Left ventricle myocardium superior (tissue), 1 donor: Measurements from ENCODE around the gene TM9SF4. TPM values are rescaled to one million over a fixed set of nuclear protein-coding genes. Genes with fewer than 3 reads are reported as not detected.
"Not testable (repeated sequence)": the region's sequence is repeated elsewhere in the genome, so short reads cannot be mapped to it uniquely, and the experiment has no call there.

ENCODE experiments used
- ATAC-seq: fragments of 200-7000 bp; cut with Tn5 transposase; one replicate; pipeline ENCODE4 v1.9.1; 2020; ENCODE audit warnings: mild to moderate bottlenecking, moderate library complexity
- DNase-seq: peaks from one replicate; pipeline ENCODE4 v3.0.0-alpha.2; 2020
- intact Hi-C: fragments of 100-400 bp; cut with micrococcal nuclease; formaldehyde crosslinking; loops from one replicate; pipeline ENCODE4 v1.11.0; 2022
- total RNA-seq: library from RNA; stranded (reverse); fragmentation: NEBNext Ultra II Directional; extraction: Animal tissue kit (Norgen Biotek cat#: 25700); gene quantifications from one replicate; pipeline ENCODE4 v1.2.1, GENCODE V29; 2021
- donor health status: DM: no; HTN: yes; CAD: no; lungs with severe emphysema.

Gene TM9SF4
- total RNA-seq, 1 donor from 2014 or later: 25.6 TPM

GRCh38 chr20:32150291-32150848 lies 40.9 kb downstream of the TM9SF4 start:
- DNase-seq: no peak
- intact Hi-C loops: no loop called here
- no peak for ATAC-seq

- ATAC-seq (no peak), DNase-seq (no peak)
- intact Hi-C loops: no loop called here
These were observed 43.1 kb downstream of the TM9SF4 start for GRCh38 chr20:32152421-32153155.

DNA sequence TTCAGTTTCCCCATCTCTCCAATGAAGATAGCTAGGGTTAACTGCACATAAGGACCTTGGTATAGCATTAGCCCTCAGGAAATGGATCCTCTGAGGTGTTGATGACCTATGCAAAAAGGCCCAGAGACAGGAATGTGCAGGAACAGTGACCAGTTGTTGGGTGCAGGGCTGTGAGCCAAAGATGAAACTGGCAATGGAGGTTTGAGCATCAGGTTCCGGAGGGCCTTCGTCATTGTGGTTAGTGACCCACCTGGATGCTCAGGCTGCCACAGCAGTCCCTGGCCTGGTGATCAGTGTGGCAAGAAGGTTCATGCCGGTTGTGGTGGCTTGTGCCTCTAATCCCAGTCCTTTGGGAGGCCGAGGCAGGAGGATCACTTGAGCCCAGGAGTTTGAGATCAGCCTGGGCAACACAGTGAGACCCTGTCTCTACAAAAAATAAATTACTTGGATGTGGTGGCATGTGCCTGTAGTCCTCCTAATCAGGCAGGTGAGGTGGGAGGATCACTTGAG lies 43.7 kb downstream of the TM9SF4 start:
- ATAC-seq: no peak

DNA sequence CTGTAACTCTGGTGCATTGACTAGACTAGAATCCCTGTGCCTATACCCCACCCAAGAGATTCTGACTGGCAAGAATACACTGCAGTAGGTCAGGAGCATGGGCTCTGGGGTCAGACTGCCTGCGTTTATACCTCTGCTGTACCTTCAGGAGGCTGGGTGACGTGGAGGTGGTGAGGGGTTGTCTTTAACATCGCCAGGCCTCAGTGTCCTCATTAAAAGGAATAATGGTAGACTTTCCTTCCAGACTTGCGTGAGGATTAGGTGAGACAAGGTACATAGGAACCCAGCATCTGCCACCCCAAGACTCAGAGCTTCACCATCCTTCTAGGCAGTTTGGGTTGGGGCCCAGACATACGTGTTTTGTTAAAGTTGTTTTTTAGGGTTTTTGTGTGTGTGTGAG lies 44.3 kb downstream of the TM9SF4 start:
- DNase-seq (no peak), ATAC-seq (no peak)
- intact Hi-C loops: no loop called here

More for the DNA sequence above, 43.7 kb downstream of the TM9SF4 start:
- intact Hi-C loops: no loop called here
- DNase-seq: no peak

- peak; percentile 90 for ATAC-seq
- intact Hi-C loops: no loop called here
These were observed 45.8 kb downstream of the TM9SF4 start for GRCh38 chr20:32155017-32155981.

DNA sequence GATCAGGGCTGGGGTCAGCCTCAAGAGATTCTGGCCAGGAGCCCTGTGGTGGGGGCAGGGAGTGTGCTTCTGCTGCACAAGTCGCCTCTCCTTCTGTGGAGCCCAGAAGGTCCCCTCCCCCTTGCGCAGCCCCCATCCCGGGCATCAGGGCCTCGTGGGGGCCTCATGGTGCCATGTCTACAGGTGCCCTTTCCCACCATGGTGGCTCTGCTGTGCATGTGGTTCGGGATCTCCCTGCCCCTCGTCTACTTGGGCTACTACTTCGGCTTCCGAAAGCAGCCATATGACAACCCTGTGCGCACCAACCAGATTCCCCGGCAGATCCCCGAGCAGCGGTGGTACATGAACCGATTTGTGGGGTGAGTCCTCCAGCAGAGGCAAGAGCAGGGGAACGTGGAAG lies 48.1 kb downstream of the TM9SF4 start:
- no peak for ATAC-seq
- intact Hi-C loops: no loop called here
- DNase-seq: no peak

More at GRCh38 chr20:32155017-32155981, 45.8 kb downstream of the TM9SF4 start:
- peak; percentile 86 for DNase-seq

DNA sequence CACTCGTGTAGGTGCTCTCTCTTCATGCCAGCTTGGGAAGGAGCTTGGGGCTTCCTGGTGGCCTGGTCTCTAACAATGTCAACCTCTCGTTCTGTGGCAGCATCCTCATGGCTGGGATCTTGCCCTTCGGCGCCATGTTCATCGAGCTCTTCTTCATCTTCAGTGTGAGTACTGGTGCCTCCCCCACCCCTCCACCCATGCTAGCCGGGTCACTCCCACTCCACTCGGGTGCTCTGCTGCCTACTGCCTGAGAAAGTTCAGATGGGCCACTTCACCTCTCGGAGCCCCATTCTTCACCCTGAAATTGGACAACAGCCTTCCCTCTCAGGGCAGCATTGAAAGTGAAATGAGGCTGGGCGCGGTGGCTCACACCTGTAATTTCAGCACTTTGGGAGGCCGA lies 48.8 kb downstream of the TM9SF4 start:
- DNase-seq (no peak), ATAC-seq (no peak)
- intact Hi-C loops: no loop called here

- DNase-seq: no peak
- ATAC-seq: no peak
- intact Hi-C loops: no loop called here
These were observed 49.6 kb downstream of the TM9SF4 start for GRCh38 chr20:32158943-32159660.

DNA sequence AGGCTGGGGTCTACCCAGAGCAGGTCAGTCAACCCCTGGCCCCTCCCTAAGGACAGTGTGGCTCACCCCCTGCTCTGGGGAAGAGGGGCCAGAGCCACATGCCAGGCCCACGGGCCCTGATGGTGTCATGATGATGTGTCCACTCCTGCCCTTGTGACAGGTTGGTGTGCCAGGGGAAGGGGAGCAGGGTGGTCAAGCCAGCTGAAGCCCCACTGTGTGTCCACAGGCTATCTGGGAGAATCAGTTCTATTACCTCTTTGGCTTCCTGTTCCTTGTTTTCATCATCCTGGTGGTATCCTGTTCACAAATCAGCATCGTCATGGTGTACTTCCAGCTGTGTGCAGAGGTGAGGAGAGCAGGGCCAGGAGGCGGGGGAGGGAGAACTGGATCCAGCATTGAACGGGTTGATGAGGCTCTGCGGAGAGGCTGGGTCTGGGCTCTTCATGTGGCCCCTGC lies 50.3 kb downstream of the TM9SF4 start:
- ATAC-seq: no peak
- intact Hi-C loops: no loop called here
- DNase-seq: no peak

- DNase-seq (no peak), ATAC-seq (no peak)
- intact Hi-C loops: no loop called here
These were observed 50.8 kb downstream of the TM9SF4 start for GRCh38 chr20:32160341-32160740.

GRCh38 chr20:32162351-32162750 lies 52.8 kb downstream of the TM9SF4 start:
- ATAC-seq: no peak
- no peak for DNase-seq
- intact Hi-C loops: no loop called here

DNA sequence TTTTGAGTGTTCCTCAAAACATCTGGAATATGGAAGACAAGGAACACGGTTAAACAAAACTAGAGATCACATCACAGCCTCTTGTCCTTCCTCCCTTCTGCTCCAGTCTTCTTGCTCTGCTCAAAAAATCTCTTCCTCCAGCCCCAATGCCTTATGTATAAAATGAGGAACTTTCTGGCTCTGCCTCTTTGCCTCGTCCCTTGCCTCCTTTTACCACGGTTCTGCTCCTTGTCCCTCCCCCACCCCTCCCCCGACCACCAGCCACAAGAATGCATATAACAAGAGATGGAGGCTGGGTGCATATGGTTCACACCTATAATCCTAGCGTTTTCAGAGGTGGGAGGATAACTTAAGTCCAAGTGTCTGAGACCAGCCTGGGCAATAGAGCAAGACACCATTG lies 54.4 kb downstream of the TM9SF4 start:
- DNase-seq (no peak), ATAC-seq (no peak)
- intact Hi-C loops: no loop called here

GRCh38 chr20:32164984-32165735 lies 55.6 kb downstream of the TM9SF4 start:
- no peak for DNase-seq
- intact Hi-C loops: no loop called here
- peak; percentile 33 for ATAC-seq

- intact Hi-C loops: no loop called here
- DNase-seq (no peak), ATAC-seq (peak; percentile 21)
These were observed 56.5 kb downstream of the TM9SF4 start for GRCh38 chr20:32165836-32166545.

DNA sequence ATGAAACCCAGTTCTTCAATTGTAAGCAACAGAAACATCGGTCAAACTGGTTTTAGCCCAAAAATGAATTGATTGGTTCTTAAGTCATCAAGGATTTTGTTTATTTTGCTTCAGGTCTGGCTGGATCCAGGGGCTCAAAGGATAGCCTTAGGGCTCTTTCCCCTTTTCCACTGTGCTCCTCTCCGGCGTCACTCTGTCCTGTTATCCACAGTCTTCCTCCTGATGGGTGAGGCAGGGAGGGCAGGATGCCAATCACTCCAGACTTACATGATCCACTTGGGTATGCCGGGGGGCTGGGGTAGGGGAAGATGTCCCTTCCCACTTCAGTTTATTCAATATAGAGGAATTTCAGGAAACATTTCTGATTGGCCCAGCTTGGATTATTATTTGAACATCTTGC lies 58.0 kb downstream of the TM9SF4 start:
- no peak for ATAC-seq
- no peak for DNase-seq
- intact Hi-C loops: no loop called here

DNA sequence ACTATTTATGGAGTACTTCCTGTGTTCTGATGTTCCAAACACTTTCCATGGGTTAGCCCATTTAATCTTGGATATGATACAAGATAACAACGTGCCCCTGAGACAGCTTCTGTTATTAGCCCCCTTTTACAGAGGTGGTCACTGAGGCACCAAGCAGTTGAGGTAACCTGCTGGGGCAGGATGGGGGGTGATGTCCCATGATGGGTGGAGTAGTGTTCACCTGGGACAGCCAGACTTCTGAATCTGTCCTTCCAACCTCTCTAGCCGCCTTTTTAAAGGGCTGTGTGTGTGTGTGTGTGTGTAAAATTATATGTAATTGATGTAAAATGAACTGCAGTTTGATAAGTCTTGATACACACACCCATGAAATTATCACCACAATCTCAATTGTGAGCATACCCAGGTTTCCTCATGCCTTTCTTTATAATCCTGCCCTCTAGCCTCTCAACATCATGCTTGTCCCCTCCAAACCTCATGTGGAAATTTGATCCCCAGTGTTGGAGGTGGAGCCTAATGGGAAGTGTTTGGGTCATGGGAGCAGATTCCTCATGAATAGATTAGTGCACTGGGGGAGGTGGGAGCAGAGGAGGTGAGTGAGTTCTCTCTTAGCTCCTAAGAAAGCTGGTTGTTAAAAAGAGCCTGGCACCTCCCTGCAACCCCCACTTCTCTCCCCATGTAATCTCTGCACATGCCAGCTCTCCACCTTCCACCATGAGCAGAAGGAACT lies 58.8 kb downstream of the TM9SF4 start:
- intact Hi-C loops: no loop called here
- DNase-seq: no peak
- no peak for ATAC-seq

DNA sequence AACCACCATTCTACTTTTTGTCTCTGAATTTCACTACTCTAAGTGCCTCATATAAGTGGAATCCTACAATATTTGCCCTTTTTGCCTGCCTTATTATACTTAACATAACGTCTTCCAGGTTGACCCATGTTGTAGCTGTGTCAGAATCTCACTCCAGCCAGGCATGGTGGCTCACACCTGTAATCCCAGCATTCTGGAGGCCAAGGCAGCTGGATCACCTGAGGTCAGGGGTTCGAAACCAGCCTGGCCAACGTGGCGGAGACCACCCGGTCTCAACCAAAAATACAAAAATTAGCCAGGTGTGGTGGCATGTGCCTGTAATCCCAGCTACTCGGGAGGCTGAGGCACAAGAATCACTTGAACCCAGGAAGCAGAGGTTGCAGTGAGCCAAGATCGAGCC lies 68.2 kb downstream of the TM9SF4 start:
- not testable (repeated sequence) for ATAC-seq

More for the DNA sequence above, 68.2 kb downstream of the TM9SF4 start:
- DNase-seq, intact Hi-C loops: not testable (repeated sequence)
